GM19468 (cell line): Measurements from ENCODE around the gene DDAH2.

Experiments used
- ATAC-seq: cut with Tn5 transposase; IDR thresholded peaks from one replicate; pipeline ENCODE4 v1.9.1; 2021; ENCODE audit warnings: mild to moderate bottlenecking, moderate library complexity, moderate number of reproducible peaks; ENCODE audit not compliant: unreplicated experiment; ENCODE audit errors: extremely low read depth

DDAH2 gene

GRCh38 chr6:31728767-31729514, at the start of gene DDAH2:
Gene DDAH2, minus strand, starts transcription at chr6:31729299. Its CDS starts 138 bp downstream, at chr6:31729161.
- ATAC-seq, result no peak

- ATAC-seq, result no peak
Observed at GRCh38 chr6:31778193-31778592, 49.1 kb upstream of the DDAH2 start.

- no peak for ATAC-seq
Observed at GRCh38 chr6:31777667-31778050, 48.6 kb upstream of the DDAH2 start.

GRCh38 chr6:31776989-31777666, 48.0 kb upstream of the DDAH2 start, which contains the start of gene VWA7:
Gene VWA7, minus strand, starts transcription at chr6:31777328. Its CDS starts 549 bp downstream, at chr6:31776779.
- no peak for ATAC-seq

GRCh38 chr6:31776485-31776988, 47.4 kb upstream of the DDAH2 start:
- no peak for ATAC-seq

GRCh38 chr6:31775633-31776484, 46.8 kb upstream of the DDAH2 start:
- ATAC-seq, result no peak

- ATAC-seq, result no peak
Observed at GRCh38 chr6:31775184-31775583, 46.1 kb upstream of the DDAH2 start.

- no peak for ATAC-seq
Observed at GRCh38 chr6:31771992-31772358, 42.9 kb upstream of the DDAH2 start.

GRCh38 chr6:31770860-31771259, 41.8 kb upstream of the DDAH2 start:
- no peak for ATAC-seq

- no peak for ATAC-seq
Observed at GRCh38 chr6:31769684-31770371, 40.7 kb upstream of the DDAH2 start.

GRCh38 chr6:31768363-31769257, 39.5 kb upstream of the DDAH2 start:
- no peak for ATAC-seq

- ATAC-seq, result no peak
Observed at GRCh38 chr6:31767096-31767645, 38.1 kb upstream of the DDAH2 start.

GRCh38 chr6:31765910-31766794, 37.1 kb upstream of the DDAH2 start:
- ATAC-seq, result no peak

GRCh38 chr6:31765559-31765909, 36.4 kb upstream of the DDAH2 start:
- no peak for ATAC-seq

GRCh38 chr6:31764198-31764597, 35.1 kb upstream of the DDAH2 start:
- no peak for ATAC-seq

GRCh38 chr6:31763619-31763940, 34.5 kb upstream of the DDAH2 start:
- ATAC-seq, result no peak

- no peak for ATAC-seq
Observed at GRCh38 chr6:31762878-31763618, 33.9 kb upstream of the DDAH2 start.
